ENCODE data around the gene PDZD2.
"Not testable (repeated sequence)": the region's sequence is repeated elsewhere in the genome, so short reads cannot be mapped to it uniquely, and the experiment has no call there.

PDZD2 gene

GRCh38 chr5:32107291-32107690 lies 468.4 kb downstream of the PDZD2 start:
- no peak for DNase-seq (ENCODE audit: extremely low read depth, low read depth)
- TF ChIP-seq CTCF (IDR thresholded peaks at IDR 0.05; ENCODE audit: low read depth, low read length, missing control alignments): no peak
- H3K4me3 ChIP-seq (replicated peaks; ENCODE audit: low read depth, low read length): no peak overlapping the region

- no peak overlapping the region for H3K4me3 ChIP-seq (replicated peaks; ENCODE audit: low read depth, low read length)
- no peak for TF ChIP-seq CTCF (IDR thresholded peaks at IDR 0.05; ENCODE audit: low read depth, low read length, missing control alignments)
- DNase-seq (ENCODE audit: extremely low read depth, low read depth): no peak
These were observed 469.2 kb downstream of the PDZD2 start for GRCh38 chr5:32108167-32108566.

GRCh38 chr5:32109236-32109635 lies 470.3 kb downstream of the PDZD2 start:
- no peak for TF ChIP-seq CTCF (IDR thresholded peaks at IDR 0.05; ENCODE audit: low read depth, low read length, missing control alignments)
- no peak overlapping the region for H3K4me3 ChIP-seq (replicated peaks; ENCODE audit: low read depth, low read length)
- no peak for DNase-seq (ENCODE audit: extremely low read depth, low read depth)

- DNase-seq (ENCODE audit: extremely low read depth, low read depth): no peak
- TF ChIP-seq CTCF (IDR thresholded peaks at IDR 0.05; ENCODE audit: low read depth, low read length, missing control alignments): no peak
- no peak overlapping the region for H3K4me3 ChIP-seq (replicated peaks; ENCODE audit: low read depth, low read length)
These were observed 471.3 kb downstream of the PDZD2 start for GRCh38 chr5:32110111-32110696.

- no peak for DNase-seq (ENCODE audit: extremely low read depth, low read depth)
- no peak for TF ChIP-seq CTCF (IDR thresholded peaks at IDR 0.05; ENCODE audit: low read depth, low read length, missing control alignments)
These were observed 477.1 kb downstream of the PDZD2 start for GRCh38 chr5:32115985-32116384.

GRCh38 chr5:32116574-32117313 lies 477.8 kb downstream of the PDZD2 start:
- TF ChIP-seq CTCF (IDR thresholded peaks at IDR 0.05; ENCODE audit: low read depth, low read length, missing control alignments): no peak
- H3K4me3 ChIP-seq (replicated peaks; ENCODE audit: low read depth, low read length): no peak overlapping the region
- no peak for DNase-seq (ENCODE audit: extremely low read depth, low read depth)

More at GRCh38 chr5:32115985-32116384, 477.1 kb downstream of the PDZD2 start:
- H3K4me3 ChIP-seq (replicated peaks; ENCODE audit: low read depth, low read length): no peak overlapping the region

- H3K4me3 ChIP-seq (replicated peaks; ENCODE audit: low read depth, low read length); DNase-seq (ENCODE audit: extremely low read depth, low read depth): not testable (repeated sequence)
These were observed 480.0 kb downstream of the PDZD2 start for GRCh38 chr5:32118922-32119321.
